A549 (cell line): Measurements from ENCODE around the gene ZNF184. TPM values are rescaled to one million over a fixed set of nuclear protein-coding genes. Genes with fewer than 3 reads are reported as not detected.

Source experiments
- ATAC-seq, 2 experiments: fragments of 200-7000 bp in 1 of 2; fragments of >200 bp in 1 of 2; cut with Nextera tagmentation in 1 of 2; cut with Tn5 transposase in 1 of 2; 3 replicates each; pipeline versions ENCODE4 v1.8.0 to v1.9.1; 2018 to 2020; ENCODE audit warnings: mild to moderate bottlenecking in 1 of 2, moderate library complexity in 1 of 2
- CTCF ChIA-PET: fragments of 300-600 bp; sonication (Branson Sonifier 250); formaldehyde crosslinking; extraction: SDS; loops from one replicate; lab custom pipeline; 2021; ENCODE audit warnings: antibody characterized with exemption, inconsistent platforms; lab: Yijun Ruan, JAX
- POLR2A ChIA-PET: fragments of 350-600 bp; formaldehyde crosslinking; extraction: SDS; loops from one replicate; lab custom pipeline; 2021; ENCODE audit warnings: antibody characterized with exemption, inconsistent platforms; lab: Yijun Ruan, JAX
- DNase-seq, 2 experiments: peaks; one replicate each; pipeline versions ENCODE4 v3.0.0 to v3.0.0-alpha.2; 2011 to 2016; ENCODE audit warnings: low read depth in 1 of 2, low spot score in 1 of 2
- FAIRE-seq: peaks from 2 replicates; lab custom pipeline; 2011; peaks lifted over from hg19 to GRCh38; lab: Jason Lieb, UNC
- H3K27ac ChIP-seq, 2 experiments: fragments of >200 bp; sonication (Bioruptor Twin); formaldehyde crosslinking; 3 replicates each; pipeline ENCODE4 v1.5.1; 2016 to 2017
- H3K4me1 ChIP-seq: fragments of >200 bp; sonication (Bioruptor Twin); formaldehyde crosslinking; 3 replicates; pipeline ENCODE4 v1.6.1; 2016
- H3K4me2 ChIP-seq: fragments of >200 bp; sonication (Bioruptor Twin); formaldehyde crosslinking; 3 replicates; pipeline ENCODE4 v1.6.1; 2016
- H3K4me3 ChIP-seq: fragments of >200 bp; sonication (Bioruptor Twin); formaldehyde crosslinking; 3 replicates; pipeline ENCODE4 v1.5.1; 2016
- H3K9me3 ChIP-seq: fragments of >200 bp; sonication (Bioruptor Twin); formaldehyde crosslinking; 3 replicates; pipeline ENCODE4 v1.6.1; 2016
- ATOH8 ChIP-seq: fragments of 250-450 bp; sonication (Bioruptor Pico); IDR thresholded peaks from 2 replicates; pipeline ENCODE4 v1.5.0; 2020; ENCODE audit warnings: low read depth, mild to moderate bottlenecking, moderate library complexity
- BCL3 ChIP-seq: fragments of >200 bp; sonication (Bioruptor Twin); formaldehyde crosslinking; IDR thresholded peaks from 3 replicates; pipeline ENCODE4 v1.6.1; 2016
- BHLHE40 ChIP-seq: IDR thresholded peaks from 2 replicates; pipeline ENCODE4 v1.6.1; 2012; ENCODE audit warnings: low read depth, low read length, inconsistent platforms
- CHD2 ChIP-seq: fragments of 150-350 bp; IDR thresholded peaks from 2 replicates; pipeline ENCODE4 v1.6.1; 2014; ENCODE audit warnings: low read length; ENCODE audit not compliant: partially characterized antibody
- CHD4 ChIP-seq: fragments of 200-600 bp; sonication (generic); IDR thresholded peaks from 2 replicates; pipeline ENCODE4 v1.6.1; 2016; ENCODE audit warnings: antibody characterized with exemption, mild to moderate bottlenecking, borderline replicate concordance
- CTCF ChIP-seq: fragments of >200 bp; sonication (Bioruptor Twin); formaldehyde crosslinking; IDR thresholded peaks from 3 replicates; pipeline ENCODE4 v1.5.1; 2016
- EHF ChIP-seq: fragments of 250-450 bp; sonication (Bioruptor Pico); IDR thresholded peaks from 2 replicates; pipeline ENCODE4 v1.5.0; 2020; ENCODE audit warnings: mild to moderate bottlenecking
- EP300 ChIP-seq, 2 experiments: fragments of >200 bp; sonication (Bioruptor Twin); formaldehyde crosslinking; IDR thresholded peaks; 2 replicates in 1 of 2; 3 replicates in 1 of 2; pipeline ENCODE4 v1.6.1; 2016 to 2017
- FOSL2 ChIP-seq, 2 experiments: fragments of 450-650 bp in 1 of 2; fragments of >200 bp in 1 of 2; sonication (Bioruptor Twin) in 1 of 2; formaldehyde crosslinking; IDR thresholded peaks; 2 replicates each; pipeline versions ENCODE4 v1.5.0 to v1.6.1; 2016 to 2020; ENCODE audit warnings: mild to moderate bottlenecking in 1 of 2, moderate library complexity in 1 of 2
- FOXS1 ChIP-seq: fragments of 250-450 bp; sonication (Bioruptor Pico); IDR thresholded peaks from 2 replicates; pipeline ENCODE4 v1.5.0; 2020; ENCODE audit warnings: mild to moderate bottlenecking, moderate library complexity
- HES2 ChIP-seq: fragments of >200 bp; sonication (Bioruptor Twin); formaldehyde crosslinking; IDR thresholded peaks from 2 replicates; pipeline ENCODE4 v1.6.1; 2016
- HMGXB4 ChIP-seq: fragments of 250-450 bp; sonication (Bioruptor Pico); IDR thresholded peaks from 2 replicates; pipeline ENCODE4 v1.5.0; 2021; ENCODE audit warnings: mild to moderate bottlenecking, moderate library complexity, borderline replicate concordance
- HOXA7 ChIP-seq: fragments of 250-450 bp; sonication (Bioruptor Pico); IDR thresholded peaks from 2 replicates; pipeline ENCODE4 v1.5.0; 2020; ENCODE audit warnings: mild to moderate bottlenecking, moderate library complexity
- HOXB5 ChIP-seq: fragments of 250-450 bp; sonication (Bioruptor Pico); IDR thresholded peaks from 2 replicates; pipeline ENCODE4 v1.5.0; 2020; ENCODE audit warnings: mild to moderate bottlenecking, moderate library complexity
- JUN ChIP-seq, 2 experiments: fragments of >200 bp; sonication (Bioruptor Twin); formaldehyde crosslinking; IDR thresholded peaks; 2 replicates in 1 of 2; 3 replicates in 1 of 2; pipeline ENCODE4 v1.6.1; 2016 to 2017
- JUNB ChIP-seq: fragments of >200 bp; sonication (Bioruptor Twin); formaldehyde crosslinking; IDR thresholded peaks from 2 replicates; pipeline ENCODE4 v1.6.1; 2016
- KDM1A ChIP-seq: fragments of 200-600 bp; sonication (generic); IDR thresholded peaks from 2 replicates; pipeline ENCODE4 v1.6.1; 2016; ENCODE audit warnings: low read depth, mild to moderate bottlenecking
- KDM5A ChIP-seq: fragments of 200-600 bp; sonication (generic); IDR thresholded peaks from 2 replicates; pipeline ENCODE4 v1.6.1; 2016; ENCODE audit warnings: antibody characterized with exemption, mild to moderate bottlenecking
- MAZ ChIP-seq: fragments of 150-350 bp; IDR thresholded peaks from 2 replicates; pipeline ENCODE4 v1.6.1; 2014; ENCODE audit warnings: antibody characterized with exemption, low read depth, low read length, borderline replicate concordance
- NPAS2 ChIP-seq: fragments of 250-450 bp; sonication (Bioruptor Pico); IDR thresholded peaks from 2 replicates; pipeline ENCODE4 v1.8.0; 2022; ENCODE audit warnings: mild to moderate bottlenecking, moderate library complexity, borderline replicate concordance
- PBX3 ChIP-seq: IDR thresholded peaks from 2 replicates; pipeline ENCODE4 v1.6.1; 2012
- PHF8 ChIP-seq: fragments of 200-600 bp; sonication (generic); IDR thresholded peaks from 2 replicates; pipeline ENCODE4 v1.6.1; 2016; ENCODE audit warnings: low read depth, mild to moderate bottlenecking, antibody characterized with exemption, moderate library complexity, borderline replicate concordance
- POLR2A ChIP-seq: IDR thresholded peaks from 2 replicates; pipeline ENCODE4 v1.6.1; 2012; ENCODE audit warnings: mild to moderate bottlenecking, low read length
- RAD21 ChIP-seq, 2 experiments: fragments of >200 bp in 1 of 2; sonication (Bioruptor Twin) in 1 of 2; formaldehyde crosslinking in 1 of 2; IDR thresholded peaks in 1 of 2; conservative IDR thresholded peaks in 1 of 2; 2 replicates in 1 of 2; 3 replicates in 1 of 2; pipeline ENCODE4 v1.6.1; 2012 to 2018; ENCODE audit warnings: inconsistent platforms in 1 of 2
- RNF2 ChIP-seq: fragments of 200-600 bp; sonication (generic); IDR thresholded peaks from 2 replicates; pipeline ENCODE4 v1.6.1; 2016; ENCODE audit warnings: low read depth, mild to moderate bottlenecking, antibody characterized with exemption, moderate library complexity, borderline replicate concordance
- SMC3 ChIP-seq: fragments of >200 bp; sonication (Bioruptor Twin); formaldehyde crosslinking; IDR thresholded peaks from 3 replicates; pipeline ENCODE4 v1.6.1; 2018; ENCODE audit warnings: inconsistent platforms
- SREBF2 ChIP-seq: fragments of 450-650 bp; IDR thresholded peaks from 2 replicates; pipeline ENCODE4 v1.6.1; 2014; ENCODE audit warnings: mild to moderate bottlenecking, moderate library complexity
- TFCP2L1 ChIP-seq: fragments of 250-450 bp; sonication (Bioruptor Pico); IDR thresholded peaks from 2 replicates; pipeline ENCODE4 v1.5.0; 2021; ENCODE audit warnings: mild to moderate bottlenecking
- TP53 ChIP-seq: fragments of 250-450 bp; sonication (Bioruptor Pico); IDR thresholded peaks from 2 replicates; pipeline ENCODE4 v1.5.0; 2021; ENCODE audit warnings: mild to moderate bottlenecking, moderate library complexity
- USF2 ChIP-seq: fragments of 450-650 bp; IDR thresholded peaks from 2 replicates; pipeline ENCODE4 v1.6.1; 2014; ENCODE audit warnings: antibody characterized with exemption
- ZC3H11A ChIP-seq: fragments of 450-650 bp; IDR thresholded peaks from 2 replicates; pipeline ENCODE4 v1.6.1; 2014; ENCODE audit warnings: antibody characterized with exemption, mild to moderate bottlenecking
- ZFP36 ChIP-seq: fragments of 450-650 bp; IDR thresholded peaks from 2 replicates; pipeline ENCODE4 v1.6.1; 2014; ENCODE audit warnings: borderline replicate concordance; ENCODE audit not compliant: partially characterized antibody
- WGBS: methylation state at CpG from one replicate; pipeline ENCODE4 v1.1.6; 2017; ENCODE audit errors: missing lambda C conversion rate; 5-methylcytosine and 5-hydroxymethylcytosine counted together
- polyA plus RNA-seq, 4 experiments: library from polyadenylated mRNA; depleted of rRNA in 3 of 4; stranded (reverse); fragments of >200 nt; fragmentation: RNase III in 1 of 4; extraction: RNeasy Plus Mini Kit Qiagen cat#74134 plus additional on column Dnase treatment in 1 of 4; gene quantifications; 2 replicates in 3 of 4; 3 replicates in 1 of 4; pipeline ENCODE4 v1.2.3, GENCODE V29; 2011 to 2017

ZNF184 gene
- polyA plus RNA-seq, 2 of the 4 experiments (the other 2 are of a cell fraction) = 2.5 to 4.9 TPM

- Histone ChIP-seq H3K4me3 (peak overlapping the region; percentile 87), H3K4me1 (no peaks in the 10 kb centered on the region), H3K9me3 (no peaks in the 10 kb centered on the region), H3K27ac (peak overlapping the region; percentile 73 to 89), H3K4me2 (peak overlapping the region; percentile 94)
- DNase-seq (peak in 1 of 2 experiments; percentile 89), ATAC-seq (peak; percentile 89 to 95), FAIRE-seq (no peak)
- ChIA-PET POLR2A (interaction anchor here (0.8 to 1.5 kb wide), 3 partner anchors 29 to 98 kb away, joined by 3 to 4 read pairs (median 3); no protein-coding TSS in a partner anchor), CTCF (interaction anchor here (0.7 to 2.8 kb wide), 27 partner anchors 10 to 837 kb away, joined by 3 to 13 read pairs (median 4); no protein-coding TSS in a partner anchor)
- WGBS = 1% methylated on average over 24 of the region's 42 CpGs
- TF ChIP-seq EHF (CRISPR knock-in tag) = no peak
- peak; percentile 68 for TF ChIP-seq CTCF
- TF ChIP-seq PBX3 = no peak
- TF ChIP-seq ZFP36 = no peak
- no peak for TF ChIP-seq TP53 (CRISPR knock-in tag)
- no peak for TF ChIP-seq HOXB5 (CRISPR knock-in tag)
- TF ChIP-seq JUNB = no peak
- TF ChIP-seq BHLHE40 = no peak
- TF ChIP-seq KDM1A = no peak
- TF ChIP-seq POLR2A = no peak
- TF ChIP-seq NPAS2 (CRISPR knock-in tag) = no peak
- no peak for TF ChIP-seq BCL3
- TF ChIP-seq EP300 (IDR thresholded peaks at IDR 0.05) = no peak
- no peak for TF ChIP-seq RNF2
- no peak for TF ChIP-seq TFCP2L1 (CRISPR knock-in tag)
- peak; percentile 34; the same call in 1 of the 2 replicates for TF ChIP-seq HMGXB4
- TF ChIP-seq ATOH8 (CRISPR knock-in tag) = no peak
- no peak for TF ChIP-seq USF2
- TF ChIP-seq PHF8 = peak; percentile 51; the same call in 1 of the 2 replicates
- TF ChIP-seq HOXA7 (CRISPR knock-in tag) = no peak
- no peak for TF ChIP-seq FOSL2 (IDR thresholded peaks at IDR 0.05)
- TF ChIP-seq FOSL2 (CRISPR knock-in tag; IDR thresholded peaks at IDR 0.05) = no peak
- peak; percentile 45 to 55; a peak in 4 of 5 replicates for TF ChIP-seq RAD21 (conservative IDR thresholded peaks at IDR 0.05 in 1 of 2, IDR thresholded peaks at IDR 0.05 in 1 of 2)
- TF ChIP-seq SREBF2 = peak; percentile 64
- TF ChIP-seq MAZ = no peak
- TF ChIP-seq JUN (IDR thresholded peaks at IDR 0.05) = no peak
- TF ChIP-seq KDM5A = no peak
- no peak for TF ChIP-seq CHD2
- no peak for TF ChIP-seq HES2
- peak; percentile 81 for TF ChIP-seq SMC3
- TF ChIP-seq FOXS1 (CRISPR knock-in tag) = no peak
- no peak for TF ChIP-seq ZC3H11A
- no peak for TF ChIP-seq CHD4
Measured at GRCh38 chr6:27518881-27519795, 46.2 kb upstream of the ZNF184 start.
